Measurements from ENCODE around the gene LRRC32. TPM values are rescaled to one million over a fixed set of nuclear protein-coding genes. Genes with fewer than 3 reads are reported as not detected.

Gene LRRC32
- total RNA-seq, 1 donor from 2014 or later: 136 TPM

DNA sequence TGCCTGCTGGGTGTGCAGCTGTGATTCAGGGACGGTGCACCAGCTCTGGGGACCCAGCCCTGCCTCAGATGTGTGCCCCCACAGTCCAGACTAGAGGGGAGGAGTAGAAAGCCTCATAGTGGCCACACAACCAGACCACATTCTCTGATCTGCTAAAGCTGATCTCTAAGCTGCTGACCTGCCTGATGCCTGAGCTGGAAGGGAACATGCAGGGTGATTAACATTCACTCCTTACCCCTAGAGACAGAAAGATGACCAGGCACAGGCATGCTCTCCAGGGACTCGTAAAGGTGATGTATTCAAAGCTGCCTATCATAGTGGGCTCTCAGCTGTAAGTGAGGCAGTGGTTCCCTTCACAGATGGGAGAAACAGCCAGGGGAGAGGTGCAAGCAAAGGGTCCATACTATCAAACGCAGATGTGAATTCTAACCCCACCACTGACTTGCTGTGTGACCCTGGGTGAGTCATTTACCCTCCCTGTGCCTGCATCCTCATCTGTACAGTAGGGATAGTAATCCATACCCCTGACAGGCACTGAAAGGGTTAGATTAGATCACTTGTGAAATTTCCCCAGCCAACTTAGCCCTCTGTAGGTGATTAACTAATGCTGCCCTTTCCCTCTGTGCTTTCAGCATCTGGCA is 29.0 kb upstream of the LRRC32 start:
- DNase-seq (ENCODE audit: low spot score): no peak

DNA sequence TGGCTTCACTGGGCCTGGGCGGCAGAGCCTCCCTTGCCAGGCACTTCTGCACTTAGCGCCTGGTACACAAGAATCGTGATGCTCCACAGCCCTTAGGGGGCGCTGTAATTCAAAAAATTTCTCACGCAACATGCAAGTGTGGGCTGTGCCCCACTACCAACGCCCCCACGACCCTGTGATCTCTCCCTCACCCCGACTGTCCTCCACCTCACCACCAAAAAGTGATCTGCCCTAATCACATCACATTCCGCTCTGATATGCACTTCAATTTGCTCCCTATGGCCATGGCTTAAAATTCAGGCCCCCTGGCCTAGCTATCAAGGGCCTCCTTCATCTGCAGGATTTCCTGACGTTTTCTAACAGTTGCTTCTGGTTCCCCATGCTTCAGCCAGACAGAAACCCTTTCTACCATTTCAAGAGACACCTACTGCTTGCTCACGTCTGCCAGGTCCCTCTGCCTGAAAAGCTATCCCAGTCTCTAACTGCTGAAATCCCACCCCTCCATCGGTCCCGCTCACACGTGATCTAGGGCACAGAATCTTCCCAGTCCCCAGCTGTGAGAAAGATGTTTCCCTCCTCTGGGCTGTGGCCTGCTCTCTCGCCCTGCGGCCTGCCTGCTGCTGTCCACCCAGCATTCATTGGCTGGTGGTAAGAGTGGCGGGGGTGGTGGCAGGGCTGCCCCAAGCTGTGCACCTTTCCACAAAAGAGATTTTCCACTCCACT is 27.9 kb upstream of the LRRC32 start:
- no peak for DNase-seq (ENCODE audit: low spot score)

DNA sequence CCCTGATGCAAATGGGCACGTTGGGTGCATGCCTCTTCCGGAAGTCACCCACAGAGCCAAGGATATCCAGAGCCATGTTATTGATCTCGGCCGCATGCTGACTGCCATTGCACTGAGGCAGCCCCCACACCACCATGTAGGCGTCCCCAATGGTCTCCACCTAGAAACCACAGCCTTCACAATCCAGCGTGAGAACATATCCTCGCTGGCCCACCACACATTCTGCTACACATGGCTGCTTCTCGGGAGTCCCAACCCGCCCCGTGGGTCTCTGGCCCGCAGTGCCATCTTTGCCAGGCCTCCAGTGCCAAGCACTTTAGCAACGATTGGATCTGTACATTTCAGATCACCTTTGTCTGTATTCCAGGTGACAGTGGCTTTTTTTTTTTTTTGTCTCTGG is 26.2 kb upstream of the LRRC32 start:
- no peak for DNase-seq (ENCODE audit: low spot score)

DNA sequence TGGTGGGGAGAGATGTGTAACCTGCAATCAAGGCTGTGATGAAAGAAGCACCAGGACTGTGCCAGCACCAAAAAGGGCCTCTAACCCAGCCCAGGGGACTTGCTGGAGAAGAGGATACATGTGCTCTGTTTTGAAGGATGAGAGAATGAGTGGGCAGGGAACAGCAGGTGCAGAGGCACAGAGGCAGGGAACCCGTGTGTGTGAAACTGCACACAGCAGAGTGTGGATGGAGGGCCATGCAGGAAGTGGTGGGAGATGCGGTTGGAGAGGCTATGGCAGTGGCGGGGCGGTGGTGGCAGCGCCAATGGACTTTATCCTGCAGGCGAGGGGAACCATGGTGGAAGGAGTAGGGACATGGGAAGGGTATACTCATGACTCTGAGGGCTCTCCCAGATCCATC is 25.2 kb upstream of the LRRC32 start:
- DNase-seq (ENCODE audit: low spot score): no peak

DNA sequence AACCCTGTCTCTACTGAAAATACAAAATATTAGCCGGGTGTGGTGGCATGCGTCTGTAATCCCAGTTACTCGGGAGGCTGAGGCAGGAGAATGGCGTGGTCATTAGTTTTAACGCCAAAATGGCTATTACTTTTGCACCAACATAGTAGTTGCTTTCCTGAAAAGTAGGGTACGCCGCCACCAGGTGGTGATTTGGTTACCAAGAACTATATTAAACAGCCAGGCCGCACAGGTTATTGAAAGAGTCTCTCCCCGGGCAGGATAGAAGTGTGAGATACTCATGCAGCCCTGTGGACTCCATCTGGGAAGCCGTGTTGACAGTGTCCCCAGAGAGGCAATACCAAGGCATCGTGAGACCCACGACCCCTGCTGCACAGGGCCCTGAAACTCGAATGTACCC is 24.6 kb upstream of the LRRC32 start:
- DNase-seq (ENCODE audit: low spot score): no peak

DNA sequence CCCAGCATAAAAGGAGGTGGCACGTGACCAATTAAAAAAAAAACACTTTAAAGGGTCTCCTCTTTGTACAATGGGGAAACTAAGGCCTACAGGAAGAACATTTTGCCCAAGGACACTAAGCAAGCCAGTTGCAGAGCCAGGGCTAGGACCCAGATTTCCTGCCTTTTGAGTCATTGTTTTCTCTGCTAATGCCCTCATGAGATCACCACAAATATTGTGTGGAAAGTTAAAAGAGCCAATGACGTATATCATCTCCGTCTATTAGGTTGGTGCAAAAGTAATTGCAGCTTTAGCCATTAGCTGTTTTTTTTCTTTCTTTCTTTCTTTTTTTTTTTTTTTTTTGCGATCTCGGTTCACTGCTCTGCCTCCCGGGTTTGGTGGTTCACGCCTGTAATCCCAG is 24.1 kb upstream of the LRRC32 start:
- no peak for DNase-seq (ENCODE audit: low spot score)

DNA sequence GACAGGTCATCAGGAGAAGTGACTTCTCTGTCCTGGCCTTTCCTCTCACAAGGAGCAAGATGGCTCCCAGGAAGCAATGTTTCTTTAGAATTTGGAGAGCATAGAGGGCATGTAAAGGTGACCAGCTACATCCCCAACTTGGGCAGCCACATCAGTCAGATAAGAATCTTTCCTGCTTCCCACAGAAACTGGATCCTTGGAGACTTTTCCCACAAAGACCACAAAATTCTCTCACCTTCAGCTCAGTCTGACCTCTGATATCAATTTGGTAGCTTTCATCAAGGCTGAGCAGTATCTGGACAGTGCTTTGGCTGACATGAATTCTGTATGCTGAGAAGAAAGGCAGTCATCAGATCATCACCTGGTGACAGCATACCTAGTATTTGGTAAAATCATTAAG is 23.3 kb upstream of the LRRC32 start:
- DNase-seq (ENCODE audit: low spot score): no peak

DNA sequence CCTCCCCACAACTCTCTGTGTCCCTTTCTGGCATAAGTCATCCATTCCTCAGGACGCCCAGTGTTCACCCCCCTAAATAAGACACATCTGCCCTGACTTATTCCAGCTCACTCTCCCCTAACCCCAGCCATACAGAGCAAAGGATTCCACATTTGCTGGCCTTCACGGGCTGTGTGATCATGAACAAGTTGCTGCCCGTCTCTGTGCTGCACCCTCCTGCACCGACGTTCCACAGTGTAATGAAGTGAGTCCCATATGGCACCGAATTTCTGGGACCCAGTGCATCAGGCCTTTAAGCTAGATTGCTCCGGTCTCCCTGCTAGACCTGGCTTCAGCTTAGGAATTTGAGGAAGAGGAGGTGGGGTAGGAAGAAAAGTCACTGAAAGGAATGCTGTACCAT is 22.4 kb upstream of the LRRC32 start:
- DNase-seq (ENCODE audit: low spot score): no peak

DNA sequence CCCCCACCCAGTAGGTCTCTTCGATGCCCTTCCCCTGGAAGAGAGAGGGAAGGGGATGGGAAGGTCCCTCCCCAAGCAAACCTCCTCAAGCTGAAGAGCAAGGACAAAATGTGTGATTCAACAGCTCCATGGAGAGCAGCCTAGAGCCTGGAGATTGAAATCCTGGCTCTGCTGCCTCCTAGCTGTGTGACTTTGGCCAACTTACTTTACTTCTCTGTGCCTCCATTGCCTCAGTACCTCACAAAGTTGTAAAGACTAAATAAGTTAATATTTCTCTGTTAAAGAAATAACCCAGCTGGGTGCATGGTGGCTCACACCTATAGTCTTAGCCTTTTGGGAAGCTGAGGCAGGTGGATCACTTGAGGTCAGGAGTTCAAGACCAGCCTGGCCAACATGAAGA is 21.1 kb upstream of the LRRC32 start:
- no peak for DNase-seq (ENCODE audit: low spot score)

DNA sequence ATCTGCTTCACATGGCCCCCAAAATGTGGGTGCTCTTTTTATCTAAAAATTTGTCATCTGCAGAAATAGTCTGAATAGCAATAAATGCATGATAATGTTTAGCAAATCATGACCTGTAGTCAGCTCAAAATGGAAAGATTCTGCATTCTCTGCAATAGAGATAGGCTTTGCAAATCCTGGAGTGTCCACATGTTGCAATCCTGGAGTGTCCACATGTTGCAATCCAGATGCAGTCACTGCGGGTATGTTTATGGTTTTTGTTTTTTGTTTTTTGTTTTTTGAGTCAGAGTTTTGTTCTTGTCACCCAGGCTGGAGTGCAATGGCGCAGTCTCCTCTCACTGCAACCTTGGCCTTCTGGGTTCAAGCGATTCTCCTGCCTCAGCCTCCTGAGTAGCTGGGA is 20.2 kb upstream of the LRRC32 start:
- no peak for DNase-seq (ENCODE audit: low spot score)

DNA sequence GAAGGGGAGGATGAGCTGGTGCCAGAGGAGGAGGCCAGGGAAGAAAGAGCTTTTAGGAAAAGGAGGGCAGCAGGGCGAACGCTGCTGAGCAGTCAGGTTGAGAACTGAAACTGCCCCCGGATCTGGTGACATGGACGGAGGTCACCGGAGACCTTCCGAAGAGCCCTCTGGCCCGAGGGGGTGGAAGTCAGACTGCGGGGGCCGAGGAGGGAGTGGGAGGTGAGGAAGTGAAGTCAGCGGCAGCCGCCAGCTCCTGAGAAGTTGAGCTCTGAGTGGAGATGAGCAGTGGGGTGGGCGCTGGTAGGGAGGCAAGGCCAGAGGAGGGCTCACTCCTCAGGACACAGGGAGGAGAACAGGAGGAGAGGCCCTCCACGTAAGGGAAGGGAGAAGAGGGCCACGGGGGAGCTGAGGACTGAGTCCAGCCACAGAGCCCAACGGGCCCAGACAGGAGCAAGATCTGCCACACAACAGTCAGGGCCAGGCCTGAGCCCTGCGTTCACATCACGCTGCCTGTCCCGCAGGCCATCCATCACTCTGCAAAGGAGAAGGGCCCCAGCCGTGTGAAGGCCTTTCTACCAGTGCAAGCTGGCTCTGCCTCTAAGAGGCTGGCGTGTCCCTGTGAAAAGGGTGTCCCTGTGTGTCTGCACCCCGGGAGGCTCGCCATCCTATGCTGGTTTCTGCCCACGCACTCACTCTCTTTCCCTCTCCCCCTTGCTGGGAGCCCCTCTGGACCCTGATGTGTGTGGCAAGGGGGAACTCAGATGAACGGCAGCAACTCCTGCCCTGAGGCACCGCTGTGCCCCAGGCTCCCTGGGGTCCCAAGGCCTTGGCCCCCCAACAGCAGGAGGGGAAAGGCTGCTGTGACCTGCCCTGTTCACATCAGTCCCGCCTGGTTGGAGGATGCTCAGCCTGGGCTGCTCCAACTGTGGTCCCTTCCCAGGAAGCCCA is 19.0 kb upstream of the LRRC32 start:
- no peak for DNase-seq (ENCODE audit: low spot score)

DNA sequence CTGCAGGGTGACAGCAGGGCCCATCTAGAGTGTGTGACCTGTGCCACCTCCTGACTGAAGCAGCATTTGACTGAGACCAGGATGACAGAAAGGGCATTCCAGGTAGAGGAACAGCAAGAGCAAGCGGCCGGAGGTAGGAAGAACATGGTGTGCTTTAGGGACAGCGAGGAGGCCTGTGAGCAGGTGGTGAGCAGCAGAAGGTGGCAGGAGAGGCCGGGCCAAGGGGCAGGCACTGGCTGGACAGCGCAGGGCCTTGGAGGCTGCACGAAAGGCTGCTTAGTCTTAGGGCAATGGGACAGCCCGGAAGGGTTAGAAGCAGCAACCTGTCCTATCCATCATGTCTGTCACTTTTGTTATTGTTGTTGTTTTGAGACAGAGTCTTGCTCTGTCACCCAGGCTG is 17.6 kb upstream of the LRRC32 start:
- DNase-seq (ENCODE audit: low spot score): no peak

DNA sequence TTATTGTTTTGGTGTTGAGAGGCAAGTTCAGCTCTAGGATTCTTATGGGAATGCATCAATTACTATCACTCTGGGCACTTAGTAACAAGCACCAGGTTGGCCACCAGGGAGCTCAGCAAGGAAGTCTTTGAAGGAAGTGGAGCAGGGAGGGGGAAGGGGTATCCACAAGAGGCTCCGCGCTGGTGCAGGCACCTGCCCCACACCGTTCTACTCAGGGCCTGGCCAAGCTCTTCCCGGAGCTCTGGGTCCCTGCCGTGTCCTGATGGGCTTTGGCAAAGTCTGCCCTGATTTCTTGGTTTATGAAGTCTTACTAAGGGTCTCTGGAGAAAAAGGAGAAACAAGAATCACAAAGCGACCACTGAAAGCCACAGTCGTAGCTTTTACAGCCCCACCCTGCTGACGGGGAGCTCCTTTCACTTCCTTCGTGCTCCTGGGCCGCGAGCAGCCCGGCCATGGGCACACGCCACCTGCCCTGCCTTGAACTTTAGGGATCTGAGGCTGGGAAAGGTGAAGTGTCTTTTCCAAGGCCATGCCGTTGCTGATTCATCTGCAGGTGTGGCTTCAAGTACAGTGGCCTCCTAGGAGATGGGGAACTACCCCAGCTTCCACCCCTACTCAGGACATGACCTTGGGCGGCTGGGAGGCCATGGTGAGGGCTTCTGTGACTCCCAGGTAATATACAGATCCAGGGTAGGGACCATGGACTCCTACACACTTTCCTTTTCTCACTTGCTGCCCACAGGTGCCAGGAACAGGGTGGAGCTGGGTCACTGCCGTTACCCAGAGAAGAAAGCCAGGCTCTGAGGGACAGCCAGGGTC is 15.9 kb upstream of the LRRC32 start:
- DNase-seq (ENCODE audit: low spot score): no peak

DNA sequence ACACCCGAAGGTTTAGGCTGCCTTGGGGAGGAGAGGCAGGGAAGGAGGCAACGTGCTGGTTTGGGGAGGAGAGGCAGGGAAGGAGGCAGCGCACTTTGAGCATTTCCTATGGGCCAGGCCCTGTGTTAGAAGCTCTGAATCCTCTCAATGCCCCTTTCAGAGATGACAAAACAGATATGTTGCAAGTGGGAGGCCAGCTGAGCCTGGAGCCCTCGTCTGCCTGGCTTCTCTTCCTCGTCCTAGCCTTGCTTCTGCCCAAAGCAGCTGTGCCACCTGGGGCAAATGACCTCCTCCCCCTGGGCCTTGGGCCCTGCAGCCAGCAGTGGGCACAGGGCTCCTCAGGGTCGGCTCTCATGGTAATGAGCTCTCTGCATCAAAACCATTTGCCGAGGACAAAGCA is 15.3 kb upstream of the LRRC32 start:
- DNase-seq (ENCODE audit: low spot score): no peak

DNA sequence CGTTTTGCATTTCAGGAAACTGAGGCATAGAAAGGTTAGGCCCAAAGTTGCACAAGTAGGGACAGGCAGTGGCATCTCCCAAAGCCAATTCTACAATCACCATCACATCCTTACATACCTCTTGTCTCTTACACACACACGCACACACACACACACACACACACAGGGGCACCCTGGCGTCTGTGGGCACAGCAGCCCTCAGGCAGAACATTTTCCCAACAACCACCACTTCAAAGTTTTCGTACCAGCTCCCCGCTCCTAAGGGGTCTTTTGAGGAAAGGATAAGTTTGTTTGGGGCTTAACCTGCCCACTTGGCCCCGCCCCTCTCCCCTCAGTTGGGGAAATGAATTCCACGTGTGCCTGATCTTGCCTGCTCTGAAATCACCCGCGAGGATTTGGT is 14.7 kb upstream of the LRRC32 start:
- no peak for DNase-seq (ENCODE audit: low spot score)

DNA sequence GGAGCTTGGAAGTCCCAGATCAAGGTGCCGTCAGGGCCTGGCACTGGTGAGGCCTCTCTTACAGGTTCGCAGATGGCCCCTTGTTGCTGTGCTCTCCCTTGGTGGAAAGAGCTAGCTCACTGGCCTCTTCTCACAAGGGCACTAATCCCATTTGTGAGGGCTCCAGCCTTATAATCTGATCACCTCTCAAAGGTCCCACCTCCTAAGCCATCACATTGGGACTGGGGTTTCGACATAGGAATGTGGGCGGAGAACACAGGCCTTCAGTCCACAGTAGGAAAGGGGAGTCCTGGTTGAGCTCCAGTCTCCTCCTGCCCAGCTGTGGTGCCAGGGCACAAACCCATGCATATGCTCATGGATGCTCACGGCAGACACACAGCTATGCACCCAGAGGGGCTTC is 14.0 kb upstream of the LRRC32 start:
- no peak for DNase-seq (ENCODE audit: low spot score)

DNA sequence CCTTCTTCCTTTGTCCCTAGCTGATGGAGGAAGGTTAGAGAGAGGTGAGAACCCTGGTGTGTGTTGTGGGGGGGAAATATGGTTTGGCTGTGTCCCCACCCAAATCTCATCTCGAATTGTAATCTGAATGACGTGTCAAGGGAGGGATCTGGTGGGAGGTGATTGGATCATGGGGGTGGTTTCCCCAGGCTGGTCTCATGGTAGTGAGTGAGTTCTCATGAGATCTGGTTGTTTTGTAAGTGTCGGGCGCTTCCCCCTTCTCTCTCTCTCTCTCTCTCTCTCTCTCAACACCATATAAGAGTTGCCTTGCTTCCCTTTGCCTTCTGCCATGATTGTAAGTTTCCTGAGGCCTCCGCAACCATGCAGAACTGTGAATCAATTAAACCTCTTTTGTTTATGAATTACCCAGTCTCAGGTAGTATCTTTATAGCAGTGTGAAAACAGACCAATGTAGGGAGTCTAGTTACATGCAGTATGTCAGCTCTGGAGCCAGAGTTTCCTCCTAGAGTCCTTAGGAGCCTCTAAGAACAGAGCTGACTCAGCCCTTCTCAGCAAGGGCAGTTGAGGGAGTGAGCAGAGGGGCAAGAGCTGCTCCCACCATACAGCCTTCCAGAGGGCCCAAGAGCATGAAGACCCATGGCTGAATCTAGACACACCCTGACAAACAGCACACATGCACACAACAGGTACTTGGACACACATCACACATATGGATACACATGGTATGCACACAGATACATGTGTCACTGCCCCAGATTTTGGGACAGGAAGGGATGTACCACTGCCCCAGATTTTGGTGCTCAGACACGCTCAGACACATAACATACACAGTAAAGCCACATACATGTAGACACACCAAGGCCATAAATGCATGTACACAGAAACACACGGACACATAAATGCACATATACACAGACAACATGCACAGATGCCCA is 12.9 kb upstream of the LRRC32 start:
- DNase-seq (ENCODE audit: low spot score): no peak

DNA sequence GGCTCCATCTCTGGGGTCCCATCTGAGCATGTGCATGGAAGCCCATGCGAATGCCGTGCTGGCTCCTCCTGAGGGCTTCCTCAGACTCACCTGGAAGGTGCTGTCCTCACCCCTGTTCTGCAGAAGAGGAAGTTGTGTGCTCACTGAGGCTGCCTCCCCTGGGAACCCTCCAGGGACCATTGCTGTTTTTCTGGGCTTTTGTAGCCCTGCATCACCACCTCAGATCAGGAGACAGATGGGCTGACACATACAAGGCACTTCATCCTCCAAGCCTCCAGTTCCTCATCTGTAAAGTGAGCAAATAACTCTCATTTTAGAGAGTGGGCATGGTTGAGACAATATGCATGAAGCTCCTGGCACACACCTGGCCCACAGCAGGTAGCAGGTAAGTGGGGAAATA is 12.1 kb upstream of the LRRC32 start:
- DNase-seq (ENCODE audit: low spot score): no peak

DNA sequence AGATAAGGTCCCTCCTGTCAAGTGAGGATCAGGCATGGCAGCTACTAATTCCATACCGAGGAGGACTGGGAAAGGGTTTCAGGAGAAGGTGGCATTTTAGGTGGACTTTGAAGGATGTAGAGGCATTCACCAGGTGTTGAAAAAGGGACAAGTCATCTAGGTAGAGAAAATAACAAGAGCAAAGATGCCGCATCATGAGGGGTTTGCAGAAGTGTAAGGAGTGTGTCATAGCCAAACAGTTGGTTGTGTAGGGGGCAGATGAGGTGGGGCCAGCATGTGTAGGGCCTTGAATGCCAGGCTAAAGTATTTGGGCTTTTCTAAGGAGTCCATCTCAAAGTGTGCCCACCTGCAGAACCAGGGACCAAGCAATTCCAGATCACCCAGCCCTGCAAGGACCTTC is 11.6 kb upstream of the LRRC32 start:
- DNase-seq (ENCODE audit: low spot score): no peak

Data from mesenteric fat pad (tissue), 1 donor.